NCI-H774 (cell line): ENCODE data around the gene COL27A1.

Source experiments
- DNase-seq: peaks from one replicate; lab custom pipeline; 2025; lab: John Stamatoyannopoulos, UW

COL27A1 gene

DNA sequence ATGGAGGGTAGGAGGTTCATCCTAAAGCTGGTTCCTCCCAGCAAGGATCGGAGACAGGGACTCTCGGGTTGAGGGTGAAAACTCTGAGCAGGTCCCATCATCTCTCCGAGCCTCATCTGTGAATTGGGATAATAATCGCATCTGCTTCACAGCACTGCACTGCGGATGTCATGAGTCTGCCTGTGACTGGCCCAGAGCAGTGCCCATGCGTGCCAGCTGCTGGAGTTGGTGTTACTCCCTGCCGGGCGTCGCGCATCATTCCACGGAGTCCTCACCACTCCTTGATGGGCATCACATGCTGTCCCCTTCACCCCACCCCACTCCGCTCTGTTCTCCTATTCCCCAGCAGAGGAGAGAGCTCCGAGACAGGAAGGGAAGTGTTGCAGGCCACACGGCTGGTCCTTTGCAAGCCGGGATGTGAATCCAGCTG lies 132.4 kb downstream of the COL27A1 start:
- no peak for DNase-seq

DNA sequence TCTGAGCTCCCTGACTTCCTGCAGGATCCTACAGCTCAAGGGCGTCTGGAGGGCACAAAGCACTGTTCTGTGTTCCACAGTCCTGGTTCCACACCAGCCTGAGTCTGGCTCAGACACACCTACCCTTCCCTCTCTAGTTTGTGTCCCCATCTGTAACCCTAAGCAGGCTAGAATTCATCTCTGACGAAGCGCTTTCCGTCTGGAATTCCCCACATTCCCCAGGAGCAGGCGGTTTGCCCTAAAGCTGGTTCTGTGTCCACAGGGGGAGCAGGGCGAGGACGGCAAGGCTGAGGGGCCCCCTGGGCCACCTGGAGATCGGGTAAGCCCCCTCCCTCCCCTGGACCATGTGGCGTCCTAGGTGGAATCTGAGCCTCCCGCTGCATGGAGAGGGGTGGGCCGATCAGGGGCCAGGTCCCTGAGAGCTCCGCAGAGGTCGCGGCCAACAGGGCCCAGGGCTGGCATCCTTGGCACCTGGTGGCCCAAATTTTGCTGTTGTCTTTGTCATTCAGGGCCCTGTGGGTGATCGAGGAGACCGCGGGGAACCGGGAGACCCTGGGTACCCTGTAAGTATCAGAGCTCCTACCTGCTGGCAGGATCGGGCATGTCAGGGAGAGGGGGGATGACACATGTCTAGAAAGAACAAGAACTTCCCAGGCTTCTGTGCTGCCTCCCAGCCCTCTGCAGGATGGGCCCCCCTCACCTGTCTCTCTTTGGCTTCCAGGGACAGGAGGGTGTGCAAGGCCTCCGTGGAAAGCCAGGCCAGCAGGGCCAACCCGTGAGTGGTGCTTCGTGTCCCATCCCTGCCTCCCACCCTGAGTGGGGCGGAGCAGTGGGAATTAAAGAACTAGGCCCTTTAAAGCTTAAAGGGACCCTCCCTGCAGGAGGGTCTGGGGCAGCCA lies 133.1 kb downstream of the COL27A1 start:
- DNase-seq, result no peak

DNA sequence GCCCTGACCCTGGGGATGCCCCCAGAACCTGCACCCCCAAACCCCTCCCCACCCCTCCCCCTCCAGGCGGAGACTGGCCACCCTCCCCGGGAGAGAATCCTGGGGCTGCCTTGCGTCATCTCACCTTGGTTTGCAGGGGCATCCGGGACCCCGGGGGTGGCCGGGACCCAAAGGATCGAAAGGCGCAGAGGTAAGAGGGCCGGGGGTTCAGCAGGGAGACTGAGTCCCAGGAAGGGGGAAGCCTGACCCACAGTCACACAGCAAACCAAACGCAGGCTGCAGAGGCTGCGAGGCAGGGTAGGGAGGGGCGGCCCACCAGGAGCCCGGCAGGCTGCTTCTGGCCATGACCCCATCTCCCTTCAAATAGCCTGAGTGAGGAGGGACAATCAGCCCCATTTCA lies 133.8 kb downstream of the COL27A1 start:
- DNase-seq, result no peak

GRCh38 chr9:114289571-114290481 lies 134.5 kb downstream of the COL27A1 start:
- no peak for DNase-seq

DNA sequence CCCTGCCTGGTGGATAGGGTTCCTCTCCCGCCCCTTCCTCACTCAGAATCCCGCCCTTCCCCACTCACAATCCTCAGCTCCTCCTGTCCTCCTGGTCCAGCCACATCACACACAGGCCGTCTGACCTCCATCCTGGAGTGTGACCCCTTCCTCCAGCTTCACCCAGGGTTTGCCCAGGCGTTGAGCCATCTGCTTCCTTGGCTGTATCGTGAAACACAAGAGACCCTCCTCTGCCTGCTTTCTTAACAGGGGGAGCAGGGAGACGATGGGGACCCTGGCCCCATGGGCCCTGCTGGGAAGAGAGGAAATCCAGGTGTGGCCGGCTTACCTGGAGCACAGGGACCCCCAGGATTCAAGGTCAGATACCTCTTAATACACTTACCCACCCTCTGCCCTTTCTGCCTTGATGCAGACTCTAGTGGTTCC lies 135.2 kb downstream of the COL27A1 start:
- DNase-seq, result no peak

- no peak for DNase-seq
Measured at GRCh38 chr9:114291064-114291474, 135.7 kb downstream of the COL27A1 start.

- no peak for DNase-seq
Measured at GRCh38 chr9:114291886-114292590, 136.7 kb downstream of the COL27A1 start.

DNA sequence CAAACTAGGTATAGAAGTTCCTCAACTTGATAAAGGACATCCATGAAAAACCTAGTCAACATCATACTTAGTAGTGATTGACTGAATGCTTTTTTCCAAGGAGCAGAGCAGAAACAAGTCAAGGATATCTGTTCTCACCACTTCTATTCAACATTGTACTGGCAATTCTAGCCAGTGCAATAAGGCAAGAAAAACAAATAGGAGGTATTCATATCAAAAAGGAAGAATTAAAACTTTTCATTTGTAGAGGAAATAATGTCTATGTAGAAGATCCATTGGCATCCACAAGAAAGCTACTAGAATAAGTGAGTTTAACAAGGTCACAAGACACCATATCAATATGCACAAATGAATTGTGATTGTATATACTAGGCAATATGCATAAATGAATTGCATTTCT lies 139.3 kb downstream of the COL27A1 start:
- no peak for DNase-seq

DNA sequence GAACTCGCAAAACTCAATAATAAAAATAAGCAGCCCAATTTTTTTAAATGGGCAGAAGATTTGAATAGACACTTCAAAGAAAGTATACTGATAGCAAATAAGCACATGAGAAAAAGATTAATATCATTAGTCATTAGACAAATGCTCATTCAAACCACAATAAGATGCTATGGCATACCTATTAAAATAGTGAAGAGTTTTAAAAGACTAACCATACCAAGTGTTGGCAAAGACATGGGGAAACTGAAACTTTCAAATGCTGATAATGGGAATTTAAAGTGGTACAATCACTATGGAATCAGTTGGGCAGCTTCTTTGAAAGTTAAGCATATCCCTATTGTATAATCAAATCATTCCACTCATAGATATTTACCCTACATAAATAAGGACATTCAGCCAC lies 141.0 kb downstream of the COL27A1 start:
- no peak for DNase-seq

- no peak for DNase-seq
Measured at GRCh38 chr9:114299286-114300152, 144.2 kb downstream of the COL27A1 start.

DNA sequence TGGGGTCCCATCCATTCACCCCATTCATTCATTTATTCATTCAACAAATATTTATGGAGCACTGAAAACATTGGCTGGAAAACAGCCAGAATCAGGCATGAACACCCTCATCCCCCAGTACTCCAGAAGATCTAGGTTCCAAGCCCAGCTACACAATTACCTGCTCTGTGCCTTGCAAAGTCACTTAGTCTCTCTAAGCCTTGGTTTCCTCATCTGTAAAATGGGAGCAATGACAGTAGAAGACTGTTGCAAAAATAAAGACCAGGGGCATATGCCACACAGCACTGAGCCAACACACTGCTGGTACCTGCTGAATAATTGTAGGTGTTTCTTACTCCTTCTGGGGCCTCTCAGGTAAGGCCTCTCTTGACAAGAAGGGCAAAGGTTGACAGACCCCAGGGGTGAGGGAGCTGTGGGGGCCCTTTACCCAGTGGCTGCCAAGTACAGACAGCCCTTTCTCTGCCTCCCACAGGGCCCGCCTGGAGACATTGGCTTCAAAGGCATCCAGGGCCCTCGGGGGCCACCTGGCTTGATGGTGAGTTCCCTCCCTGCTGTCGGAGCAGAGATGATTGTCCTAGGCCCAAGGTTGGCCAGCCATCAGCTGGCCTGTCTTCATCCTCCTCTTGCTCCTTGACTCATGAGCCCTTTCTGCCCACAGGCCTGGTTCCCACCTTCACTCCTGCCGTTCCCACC lies 145.0 kb downstream of the COL27A1 start:
- no peak for DNase-seq

- DNase-seq, result no peak
Measured at GRCh38 chr9:114300846-114301797, 145.8 kb downstream of the COL27A1 start.

DNA sequence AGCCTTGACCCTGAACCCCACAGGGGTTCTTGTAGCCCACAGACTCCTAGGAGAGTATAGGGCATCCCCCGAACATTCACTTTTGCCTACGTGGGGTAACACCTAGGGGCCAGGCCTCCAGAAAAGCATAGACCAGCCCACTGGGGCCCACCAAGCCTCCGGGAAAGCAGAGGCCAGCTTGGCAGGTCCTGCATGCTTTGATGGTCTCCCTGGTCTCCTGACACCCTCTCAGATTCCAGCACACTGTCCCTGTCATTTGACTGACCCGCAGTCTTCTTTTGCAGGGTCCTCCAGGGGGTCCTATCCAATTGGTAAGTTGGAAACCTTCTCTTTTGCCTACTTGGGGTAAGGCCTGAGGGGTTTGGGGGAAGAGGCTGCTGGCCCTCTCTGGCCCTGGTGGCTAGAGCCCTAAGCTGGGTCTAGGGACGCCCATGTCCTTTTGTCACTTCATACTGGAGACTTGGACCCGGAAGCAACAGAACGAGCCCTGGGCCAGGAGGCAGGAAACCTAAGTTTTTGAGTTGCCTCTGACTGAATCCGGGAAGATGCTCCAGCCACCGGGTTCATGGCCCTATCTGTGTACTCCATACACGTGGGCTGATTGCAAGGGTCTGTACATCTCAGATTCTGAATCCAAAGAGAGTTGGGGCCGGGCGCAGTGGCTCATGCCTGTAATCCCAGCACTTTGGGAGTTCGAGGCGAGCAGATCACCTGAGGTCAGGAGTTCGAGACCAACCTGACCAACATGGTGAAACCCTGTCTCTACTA lies 146.6 kb downstream of the COL27A1 start:
- DNase-seq, result no peak

DNA sequence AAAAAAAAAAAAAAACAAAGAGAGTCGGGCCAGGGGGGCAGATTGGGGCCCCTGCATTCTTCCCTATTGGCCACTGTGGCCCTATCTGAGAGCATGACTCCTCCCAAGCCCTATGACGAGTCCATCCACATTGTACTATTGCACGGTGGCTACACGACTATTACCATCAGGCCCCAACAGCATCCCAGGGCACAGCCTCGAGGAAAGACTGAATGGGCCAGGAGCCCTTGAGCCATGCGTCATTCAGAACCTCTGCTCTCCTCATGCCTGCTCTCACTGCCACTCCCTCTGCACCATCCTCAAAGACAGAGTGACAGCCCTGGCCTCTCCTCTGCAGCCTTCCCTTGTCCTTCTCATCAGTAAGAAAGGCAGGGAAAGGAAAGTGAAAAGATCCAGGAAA lies 147.4 kb downstream of the COL27A1 start:
- no peak for DNase-seq

DNA sequence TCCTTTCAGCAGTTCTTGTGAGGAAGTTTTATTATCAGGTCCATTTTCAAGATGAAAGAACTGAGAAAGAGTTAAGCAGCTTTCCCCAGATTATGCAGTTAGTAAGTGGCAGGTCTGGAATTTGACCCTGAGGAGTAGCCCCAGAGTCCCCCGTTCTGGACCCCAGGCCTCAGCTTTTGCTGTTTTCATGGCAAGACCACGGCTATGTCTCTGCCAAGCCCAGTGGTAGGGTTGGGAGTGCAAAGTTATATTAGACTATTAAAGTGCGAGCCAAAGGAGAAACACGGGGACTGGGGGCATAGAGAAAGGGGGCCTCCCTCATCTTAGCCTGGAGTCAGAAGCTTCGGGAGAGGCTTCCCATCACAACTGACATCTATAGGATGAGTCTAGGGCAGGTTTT lies 148.2 kb downstream of the COL27A1 start:
- DNase-seq, result no peak

- no peak for DNase-seq
Measured at GRCh38 chr9:114303977-114304376, 148.6 kb downstream of the COL27A1 start.

DNA sequence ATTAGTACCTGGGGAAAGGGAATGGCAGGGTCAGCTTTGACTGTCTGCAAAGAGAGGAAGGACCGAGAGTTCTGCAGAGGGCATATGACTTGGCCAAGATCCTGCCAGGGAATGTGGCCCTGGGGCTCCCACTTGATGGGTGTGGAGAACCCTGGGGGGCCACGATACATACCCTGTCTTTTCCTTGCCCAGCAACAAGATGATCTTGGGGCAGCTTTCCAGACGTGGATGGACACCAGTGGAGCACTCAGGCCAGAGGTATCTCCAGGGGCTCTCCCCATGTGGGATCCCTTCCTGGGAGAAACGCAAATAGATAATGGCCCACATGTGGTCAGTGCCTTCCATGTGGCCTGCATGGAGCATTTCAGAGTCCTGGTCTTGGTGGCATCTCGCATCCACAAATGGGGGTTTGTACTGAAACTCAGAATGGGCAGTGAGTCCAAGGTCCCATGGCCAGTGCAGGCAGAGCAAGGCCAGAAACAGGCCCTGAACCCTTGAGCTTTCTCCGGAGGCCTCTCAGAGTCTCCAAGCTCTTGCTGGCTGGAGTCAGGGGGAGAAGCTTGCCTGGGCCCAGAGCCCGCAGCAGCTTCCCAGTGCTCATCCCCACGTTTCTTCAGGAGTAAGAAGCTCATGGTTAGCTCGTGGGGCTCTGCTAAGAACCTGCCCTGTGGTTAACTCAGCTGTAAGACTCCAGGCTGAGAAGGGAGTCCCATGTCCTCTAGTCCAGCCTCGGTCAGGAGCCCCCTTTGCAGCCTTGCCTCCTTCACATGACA lies 149.3 kb downstream of the COL27A1 start:
- no peak for DNase-seq

DNA sequence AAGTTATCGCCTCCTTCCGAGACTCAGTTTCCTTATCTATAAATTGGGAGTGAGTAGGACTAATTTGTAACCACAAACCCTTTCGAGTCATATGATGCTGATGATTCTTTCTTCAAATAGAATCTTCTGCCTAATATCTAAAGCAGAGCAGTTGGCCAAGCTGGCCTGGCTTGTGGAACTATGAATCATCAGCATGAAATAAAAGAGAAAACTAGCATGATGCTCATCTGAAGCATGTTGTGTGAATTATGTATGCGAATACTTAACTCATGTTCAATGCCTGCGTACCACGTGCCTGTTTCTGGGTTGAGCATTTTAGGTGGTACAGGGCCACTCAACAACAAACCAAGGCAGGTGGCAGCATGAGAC lies 152.5 kb downstream of the COL27A1 start:
- DNase-seq, result no peak
